ENCODE measurements around the gene TTL.

TTL gene

GRCh38 chr2:112483042-112483473, 1.1 kb downstream of the TTL start:
- H3K4me3 ChIP-seq (ENCODE audit: low read depth, low read length): peak overlapping the region; percentile 64
- no peak for TF ChIP-seq CTCF (IDR thresholded peaks at IDR 0.05; ENCODE audit: control insufficient read depth, extremely low read depth, insufficient read depth)
- no peak for DNase-seq (ENCODE audit: low read depth)

GRCh38 chr2:112483831-112484230, 1.9 kb downstream of the TTL start:
- TF ChIP-seq CTCF (IDR thresholded peaks at IDR 0.05; ENCODE audit: control insufficient read depth, extremely low read depth, insufficient read depth): no peak
- no peak overlapping the region for H3K4me3 ChIP-seq (ENCODE audit: low read depth, low read length)
- no peak for DNase-seq (ENCODE audit: low read depth)

- no peak for TF ChIP-seq CTCF (IDR thresholded peaks at IDR 0.05; ENCODE audit: control insufficient read depth, extremely low read depth, insufficient read depth)
- H3K4me3 ChIP-seq (ENCODE audit: low read depth, low read length): no peak overlapping the region
- DNase-seq (ENCODE audit: low read depth): no peak
These were observed 3.9 kb downstream of the TTL start for GRCh38 chr2:112485849-112486248.

- H3K4me3 ChIP-seq (ENCODE audit: low read depth, low read length): no peak overlapping the region
- DNase-seq (ENCODE audit: low read depth): no peak
- TF ChIP-seq CTCF (IDR thresholded peaks at IDR 0.05; ENCODE audit: control insufficient read depth, extremely low read depth, insufficient read depth): no peak
These were observed 4.9 kb downstream of the TTL start for GRCh38 chr2:112486895-112487294.

GRCh38 chr2:112487444-112487961, 5.5 kb downstream of the TTL start:
- DNase-seq (ENCODE audit: low read depth): no peak
- TF ChIP-seq CTCF (IDR thresholded peaks at IDR 0.05; ENCODE audit: control insufficient read depth, extremely low read depth, insufficient read depth): no peak
- no peak overlapping the region for H3K4me3 ChIP-seq (ENCODE audit: low read depth, low read length)

- no peak for DNase-seq (ENCODE audit: low read depth)
- H3K4me3 ChIP-seq (ENCODE audit: low read depth, low read length): no peak overlapping the region
- no peak for TF ChIP-seq CTCF (IDR thresholded peaks at IDR 0.05; ENCODE audit: control insufficient read depth, extremely low read depth, insufficient read depth)
These were observed 6.2 kb downstream of the TTL start for GRCh38 chr2:112488201-112488600.

GRCh38 chr2:112491946-112492345, 10.0 kb downstream of the TTL start:
- no peak overlapping the region for H3K4me3 ChIP-seq (ENCODE audit: low read depth, low read length)
- DNase-seq (ENCODE audit: low read depth): no peak
- TF ChIP-seq CTCF (IDR thresholded peaks at IDR 0.05; ENCODE audit: control insufficient read depth, extremely low read depth, insufficient read depth): no peak

Measured in LNCaP clone FGC (cell line).